Measurements from ENCODE around the gene PABPC3. TPM values are rescaled to one million over a fixed set of nuclear protein-coding genes. Genes with fewer than 3 reads are reported as not detected.

The PABPC3 gene
- total and polyA plus RNA-seq, 2 of the 4 experiments (the other 2 are of a cell fraction) = 0.15 to 0.18 TPM

- H3K4me1 ChIP-seq (ENCODE audit: control insufficient read depth, insufficient read depth, low read length) = no peaks in the 10 kb centered on the region
- TF ChIP-seq ELK1 (IDR thresholded peaks at IDR 0.05; ENCODE audit: borderline replicate concordance, low read depth, low read length) (no peak), CTCF (conservative IDR thresholded peaks at IDR 0.05; ENCODE audit: low read depth, low read length) (no peak), MAZ (IDR thresholded peaks at IDR 0.05; ENCODE audit: borderline replicate concordance, low read depth, low read length) (no peak), RFX5 (IDR thresholded peaks at IDR 0.05; ENCODE audit: low read depth, low read length) (no peak), BHLHE40 (IDR thresholded peaks at IDR 0.05; ENCODE audit: low read depth, low read length) (no peak), NFE2L2 (IDR thresholded peaks at IDR 0.05; ENCODE audit: low read depth, low read length) (no peak), FOS (IDR thresholded peaks at IDR 0.05; ENCODE audit: low read depth, low read length) (no peak), CEBPB (IDR thresholded peaks at IDR 0.05; ENCODE audit: low read depth, low read length) (no peak), CHD1 (IDR thresholded peaks at IDR 0.05; ENCODE audit: low read depth, low read length) (no peak), MAFK (IDR thresholded peaks at IDR 0.05; ENCODE audit: low read depth, low read length) (no peak), SMC3 (IDR thresholded peaks at IDR 0.05; ENCODE audit: low read depth, low read length) (no peak), POLR2A (IDR thresholded peaks at IDR 0.05; ENCODE audit: low read depth, low read length) (no peak), RAD21 (IDR thresholded peaks at IDR 0.05; ENCODE audit: low read length) (no peak), RCOR1 (IDR thresholded peaks at IDR 0.05; ENCODE audit: insufficient replicate concordance, low read length) (no peak), USF2 (IDR thresholded peaks at IDR 0.05; ENCODE audit: low read depth, low read length) (no peak), MXI1 (IDR thresholded peaks at IDR 0.05; ENCODE audit: borderline replicate concordance, low read depth, low read length) (no peak)
- no peak overlapping the region for H2BK5ac ChIP-seq (ENCODE audit: low read depth, low read length, poor library complexity, severe bottlenecking)
- H3K4ac ChIP-seq (ENCODE audit: low read depth, low read length) = no peak overlapping the region
- peaks cover 2% of the 10 kb centered on the region; the same call in 1 of the 2 replicates for H3K27me3 ChIP-seq (ENCODE audit: control insufficient read depth, insufficient read depth, low read length)
- no peak overlapping the region for H4K8ac ChIP-seq (ENCODE audit: low read depth in 2 of 2, low read length in 2 of 2)
- H3K36me3 ChIP-seq (ENCODE audit: control insufficient read depth, insufficient read depth, low read length) = no peaks in the 10 kb centered on the region
- intact Hi-C loops (cut with micrococcal nuclease) (no loop called here), in situ Hi-C loops (cut with MboI; ENCODE audit: low sequenced_read_pairs) (no loop called here), dilution Hi-C loops (cut with HindIII; ENCODE audit: low sequenced_read_pairs, unreplicated experiment) (no loop called here)
- no peak overlapping the region for H2BK15ac ChIP-seq (ENCODE audit: low read depth, low read length)
- no peaks in the 10 kb centered on the region for H3K79me1 ChIP-seq (ENCODE audit: low read depth in 1 of 2, low read length in 2 of 2)
- no peak overlapping the region for H2AK5ac ChIP-seq (ENCODE audit: low read depth, low read length)
- no peak for ATAC-seq (ENCODE audit: low read depth)
- no TSS peak for BruUV-seq (replicated peaks)
- H3K9ac ChIP-seq (ENCODE audit: low read depth, low read length) = no peak overlapping the region
- no CpG with 5 or more reads among the region's 3 CpGs for WGBS, 2 experiments (ENCODE audit: extremely low coverage in 2 of 2, insufficient read length in 1 of 2)
- H2AFZ ChIP-seq (replicated peaks; ENCODE audit: low read length, poor library complexity) = no peak overlapping the region
- no peaks in the 10 kb centered on the region for H4K20me1 ChIP-seq (ENCODE audit: insufficient read depth, low read length)
- H3K4me3 ChIP-seq (ENCODE audit: insufficient read depth, low read depth, low read length) = no peak overlapping the region
- no peak for DNase-seq
- no peak overlapping the region for H3K14ac ChIP-seq (replicated peaks; ENCODE audit: low read depth, low read length)
- CTCF ChIA-PET = no interaction called here
- POLR2A ChIA-PET (ENCODE audit: unreplicated experiment) = no interaction called here
- H3K4me2 ChIP-seq (ENCODE audit: low read depth, low read length) = no peak overlapping the region
- H3K9me1 ChIP-seq (ENCODE audit: insufficient read depth, low read length) = no peaks in the 10 kb centered on the region
- H4K91ac ChIP-seq (ENCODE audit: insufficient read depth, low read depth, low read length) = no peak overlapping the region
- H3K9me3 ChIP-seq (ENCODE audit: control insufficient read depth, insufficient read depth, low read length) = no peaks in the 10 kb centered on the region
- H2AK9ac ChIP-seq (replicated peaks; ENCODE audit: low read depth, low read length, poor library complexity) = no peak overlapping the region
- H3K23ac ChIP-seq (ENCODE audit: low read depth, low read length) = no peak overlapping the region
- no peak overlapping the region for H3K27ac ChIP-seq (ENCODE audit: insufficient read depth, low read length)
- H4K5ac ChIP-seq (ENCODE audit: low read depth, low read length) = no peak overlapping the region
- no peak overlapping the region for H3K18ac ChIP-seq (ENCODE audit: low read depth, low read length)
- no peak overlapping the region for H2BK20ac ChIP-seq (ENCODE audit: low read depth, low read length)
- no peak overlapping the region for H3K56ac ChIP-seq (ENCODE audit: extremely low read depth, insufficient read depth, low read length)
- no peak overlapping the region for H2BK120ac ChIP-seq (ENCODE audit: low read depth, low read length)
Observed at GRCh38 chr13:25130944-25131343, 35.0 kb downstream of the PABPC3 start.

Measured in IMR-90 (cell line).